ELR (cell line): Measurements from ENCODE around the gene ATP8B1.
"Not testable (repeated sequence)": the region's sequence is repeated elsewhere in the genome, so short reads cannot be mapped to it uniquely, and the experiment has no call there.

ENCODE experiments used
- DNase-seq: peaks from one replicate; pipeline ENCODE4 v3.0.0-alpha.2; 2015; ENCODE audit warnings: low read depth

The ATP8B1 gene

DNA sequence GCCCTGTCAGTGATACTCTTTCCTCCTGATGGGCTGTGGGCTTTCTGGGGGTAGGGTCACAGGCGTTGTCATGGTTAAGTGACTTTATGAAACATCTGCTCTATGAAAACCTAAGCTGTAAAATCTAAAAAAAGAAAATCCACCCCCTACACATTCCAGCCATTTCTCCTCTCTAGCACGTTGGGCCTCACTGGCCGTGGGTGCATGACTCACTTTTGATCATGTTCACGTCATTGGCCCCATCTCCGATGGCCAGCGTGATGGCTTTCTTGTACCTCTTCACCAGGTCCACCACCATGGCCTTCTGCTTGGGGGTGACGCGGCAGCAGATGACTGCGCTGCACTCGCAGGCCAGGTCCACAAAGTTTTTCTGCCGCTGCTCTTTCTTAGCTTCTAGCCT, 142.2 kb downstream of the ATP8B1 start:
- DNase-seq = peak; percentile 78

DNA sequence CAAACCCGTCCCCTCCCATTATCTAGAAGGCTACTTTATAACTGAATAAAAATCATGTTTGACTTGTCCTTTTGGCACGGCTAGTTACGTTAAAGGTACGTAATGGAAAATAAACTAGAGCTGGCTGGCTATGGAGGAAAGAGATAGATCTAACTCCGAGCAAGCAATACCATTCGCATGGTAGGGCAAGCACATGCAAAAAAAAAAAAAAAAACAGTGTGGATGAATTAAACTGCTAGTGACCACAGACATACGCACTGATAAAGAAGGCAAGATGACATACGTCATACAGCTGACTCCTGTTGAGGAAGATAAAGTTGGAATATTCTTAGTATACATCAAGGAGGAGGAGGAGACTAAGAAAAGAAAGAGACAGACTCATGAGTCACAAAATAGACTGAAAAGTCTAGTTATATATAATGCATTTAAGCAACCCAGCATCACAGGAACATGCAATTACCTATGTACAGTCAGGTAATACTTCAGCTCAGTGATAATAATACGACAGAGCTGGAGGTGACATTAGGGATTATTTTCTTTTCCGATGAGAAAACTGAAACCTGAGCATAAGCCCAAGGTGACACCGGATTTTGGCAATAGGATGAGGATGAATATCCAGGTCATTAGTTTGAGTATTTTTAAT, 143.5 kb downstream of the ATP8B1 start:
- no peak for DNase-seq

DNA sequence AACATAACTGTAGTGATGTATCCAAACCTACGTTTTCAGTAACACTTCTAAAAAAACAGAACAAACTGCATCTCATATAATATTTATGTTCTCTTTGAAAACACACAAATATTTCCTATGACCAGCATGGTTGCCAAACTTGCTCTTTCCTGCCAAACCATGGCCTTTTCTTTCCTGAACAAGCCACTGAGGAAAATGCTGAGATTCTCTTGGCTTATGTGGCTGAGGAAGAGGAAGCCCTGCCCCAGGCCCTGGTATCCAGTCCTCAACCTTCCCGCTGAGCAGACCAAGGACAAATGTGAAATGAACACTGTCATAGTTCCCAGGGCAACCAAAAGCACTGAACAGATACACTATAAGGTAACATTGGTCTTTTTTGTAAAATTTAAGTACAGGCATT, 145.6 kb downstream of the ATP8B1 start:
- DNase-seq = no peak

DNA sequence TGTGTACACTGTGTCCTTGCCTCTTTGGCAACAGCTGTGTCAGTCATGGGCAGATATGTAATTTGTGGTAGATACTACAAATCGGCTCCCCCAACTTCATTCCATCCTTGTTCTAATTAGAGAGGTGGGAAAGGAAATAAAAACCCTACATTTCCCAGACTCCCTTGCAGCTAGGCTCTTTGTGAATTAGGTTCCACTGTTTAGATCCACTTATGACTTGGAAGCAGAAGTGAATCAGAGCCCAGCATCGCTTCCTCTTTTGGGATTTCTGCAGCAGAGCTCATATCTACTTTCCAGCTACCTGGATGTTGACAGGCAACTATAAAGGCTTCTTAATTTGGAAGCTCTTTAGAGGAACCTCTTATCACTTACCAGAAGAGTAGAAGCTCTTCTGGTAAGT, 147.4 kb downstream of the ATP8B1 start:
- no peak for DNase-seq

DNA sequence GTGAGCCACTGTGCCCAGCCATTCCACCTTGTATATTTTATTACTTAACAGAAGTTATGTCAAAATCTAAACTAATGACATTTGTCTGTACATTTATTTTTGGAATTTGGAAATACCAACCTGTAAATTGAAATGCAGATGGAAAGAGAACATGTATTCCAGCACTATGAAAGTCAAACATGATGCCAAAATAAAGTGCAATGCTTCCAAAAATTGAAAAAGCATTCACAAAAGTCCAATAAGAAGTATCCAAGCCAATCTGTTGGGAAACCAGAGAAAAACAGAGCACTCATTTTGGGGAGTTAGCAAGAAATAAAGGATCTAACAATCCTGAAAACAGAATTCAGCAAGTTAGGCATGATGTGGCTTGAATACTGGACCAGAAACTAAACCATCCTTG, 151.2 kb downstream of the ATP8B1 start:
- DNase-seq = no peak

DNA sequence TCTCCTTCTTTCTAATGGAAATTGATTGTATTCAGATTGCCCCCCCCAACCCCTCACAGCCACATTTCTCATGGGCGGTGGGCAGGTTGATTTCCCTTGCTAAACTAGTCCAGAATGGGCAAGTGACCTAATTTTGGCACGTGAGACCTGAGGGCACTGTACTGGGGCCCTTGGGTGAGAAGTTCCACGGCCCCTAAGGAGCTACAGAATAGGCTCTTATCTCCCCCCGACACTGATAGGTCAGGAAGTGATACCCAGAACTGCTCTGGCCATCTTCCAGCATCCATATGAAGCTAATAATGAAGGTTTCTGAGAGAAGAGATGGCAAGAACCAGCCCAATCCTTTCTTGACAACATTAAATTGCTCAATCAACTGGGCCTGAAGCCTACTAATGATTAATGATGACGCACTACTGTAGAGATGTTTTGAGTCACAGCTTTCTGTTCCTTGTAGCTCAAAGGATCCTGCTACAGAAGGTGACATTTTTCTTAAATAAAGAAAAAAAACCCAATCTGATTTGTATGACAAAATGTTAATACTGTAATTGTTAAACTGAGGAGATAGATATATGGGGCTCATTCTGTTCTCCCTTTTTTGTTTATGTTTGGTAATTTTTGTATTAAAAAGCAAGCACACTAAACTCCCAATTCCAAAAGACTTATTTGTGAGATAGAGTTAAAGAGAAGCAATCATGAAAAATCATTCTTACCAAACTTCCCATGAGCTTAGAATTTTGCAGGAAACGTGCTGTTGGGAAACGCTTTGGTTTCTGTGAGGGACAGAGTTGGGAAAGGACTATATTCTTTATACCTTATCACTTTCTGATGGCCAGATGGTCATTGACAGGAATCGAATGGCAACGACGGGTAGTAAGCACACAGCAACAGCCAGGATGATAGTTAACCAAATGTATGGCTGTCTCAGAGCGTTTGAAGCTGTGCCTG, 153.3 kb downstream of the ATP8B1 start:
- peak; percentile 93 for DNase-seq

DNA sequence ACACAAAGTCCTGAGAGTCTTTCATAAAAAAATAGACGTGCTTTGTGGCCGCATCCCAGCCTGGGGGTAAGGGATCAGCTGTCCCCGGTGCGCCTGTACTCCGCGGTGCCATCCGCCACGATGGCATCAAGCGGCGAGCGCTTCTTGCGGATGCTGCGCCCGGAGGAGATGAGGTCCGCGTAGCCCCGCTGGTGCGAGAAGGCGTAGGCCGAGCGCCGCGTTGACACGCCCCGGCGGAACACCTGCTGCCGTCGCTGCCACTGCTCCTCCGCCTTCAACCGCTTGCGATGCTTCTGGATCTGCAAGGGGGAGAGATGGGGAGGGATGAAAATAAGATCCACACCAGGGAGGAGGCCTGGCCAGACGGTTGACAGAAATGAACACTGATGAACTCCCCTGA, 154.7 kb downstream of the ATP8B1 start:
- no peak for DNase-seq

DNA sequence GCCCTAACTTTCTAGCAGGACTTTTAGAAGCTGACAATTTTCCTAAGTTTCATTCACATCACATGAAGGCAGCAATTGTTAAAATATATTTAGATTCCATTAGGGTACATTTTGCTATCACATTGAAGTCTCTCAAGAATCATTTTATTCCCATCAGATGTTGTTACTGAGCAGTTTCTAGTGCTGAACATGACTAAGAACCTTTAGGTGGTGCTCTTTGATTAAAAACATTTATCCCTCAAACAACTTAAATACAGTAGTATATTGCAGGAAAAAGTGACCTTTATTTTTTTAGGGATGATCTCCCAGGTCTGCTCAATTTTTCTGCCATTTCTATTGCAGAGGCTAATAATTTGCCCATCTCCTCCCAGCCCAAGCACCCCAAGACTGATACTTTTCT, 158.6 kb downstream of the ATP8B1 start:
- peak; percentile 34 for DNase-seq

DNA sequence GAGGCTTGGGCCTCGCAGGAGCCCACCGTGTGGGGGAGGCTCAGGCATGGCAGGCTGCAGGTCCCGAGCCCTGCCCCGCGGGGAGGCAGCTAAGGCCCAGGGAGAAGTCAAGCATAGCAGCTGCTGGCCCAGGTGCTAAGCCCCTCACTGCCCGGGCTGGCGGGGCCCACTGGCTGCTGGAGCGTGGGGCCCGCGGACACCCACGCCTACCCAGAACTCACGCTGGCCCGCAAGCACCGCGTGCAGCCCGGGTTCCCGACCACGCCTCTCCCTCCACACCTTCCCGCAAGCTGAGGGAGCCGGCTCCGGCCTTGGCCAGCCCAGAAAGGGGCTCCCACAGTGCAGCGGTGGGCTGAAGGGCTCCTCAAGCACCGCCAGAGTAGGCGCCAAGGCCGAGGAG, 159.4 kb downstream of the ATP8B1 start:
- not testable (repeated sequence) for DNase-seq

DNA sequence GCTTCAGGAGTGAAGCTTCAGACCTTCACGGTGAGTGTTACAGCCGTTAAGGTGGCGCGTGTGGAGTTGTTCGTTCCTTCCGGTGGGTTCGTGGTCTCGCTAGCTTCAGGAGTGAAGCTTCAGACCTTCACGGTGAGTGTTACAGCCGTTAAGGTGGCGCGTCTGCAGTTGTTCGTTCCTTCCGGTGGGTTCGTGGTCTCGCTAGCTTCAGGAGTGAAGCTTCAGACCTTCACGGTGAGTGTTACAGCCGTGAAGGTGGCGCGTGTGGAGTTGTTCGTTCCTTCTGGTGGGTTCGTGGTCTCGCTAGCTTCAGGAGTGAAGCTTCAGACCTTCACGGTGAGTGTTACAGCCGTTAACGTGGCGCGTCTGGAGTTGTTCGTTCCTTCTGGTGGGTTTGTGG, 160.7 kb downstream of the ATP8B1 start:
- DNase-seq = not testable (repeated sequence)

DNA sequence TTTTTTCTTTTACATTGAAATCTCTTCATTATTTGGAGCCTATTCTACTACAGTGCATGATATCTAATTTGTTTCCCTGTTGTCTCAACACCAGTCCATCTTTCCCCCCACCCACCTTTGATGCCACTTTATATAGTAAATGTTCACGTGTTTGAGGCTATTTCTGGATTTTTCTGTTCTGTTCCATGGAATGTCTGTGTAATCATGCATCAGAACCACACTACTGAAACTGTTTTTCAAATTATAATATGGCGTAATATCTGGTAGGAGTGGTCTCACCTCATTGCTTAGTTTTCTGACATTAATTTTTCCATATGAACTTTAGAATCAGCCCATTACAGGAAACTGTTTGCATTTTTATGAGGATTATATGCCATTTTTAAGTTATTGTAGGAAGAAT, 162.4 kb downstream of the ATP8B1 start:
- no peak for DNase-seq

DNA sequence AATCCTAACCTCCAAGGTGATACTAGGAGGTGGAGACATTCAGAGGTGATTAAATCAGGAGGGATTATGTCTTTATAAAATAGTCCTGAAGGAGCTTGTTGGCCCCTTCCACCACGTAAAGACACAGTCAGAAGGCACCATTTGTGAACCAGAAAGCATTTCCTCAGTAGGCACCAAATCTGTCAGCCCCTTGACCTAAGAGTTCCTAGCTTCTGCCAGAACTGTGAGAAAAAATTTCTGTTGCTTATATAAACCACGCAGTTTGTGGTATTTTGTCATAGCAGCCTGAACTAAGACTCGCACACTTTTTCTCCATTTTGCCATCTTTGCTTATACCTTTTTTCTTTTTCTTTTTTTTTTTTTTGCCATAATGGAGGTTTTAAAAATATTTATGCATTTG, 162.9 kb downstream of the ATP8B1 start:
- DNase-seq = no peak

DNA sequence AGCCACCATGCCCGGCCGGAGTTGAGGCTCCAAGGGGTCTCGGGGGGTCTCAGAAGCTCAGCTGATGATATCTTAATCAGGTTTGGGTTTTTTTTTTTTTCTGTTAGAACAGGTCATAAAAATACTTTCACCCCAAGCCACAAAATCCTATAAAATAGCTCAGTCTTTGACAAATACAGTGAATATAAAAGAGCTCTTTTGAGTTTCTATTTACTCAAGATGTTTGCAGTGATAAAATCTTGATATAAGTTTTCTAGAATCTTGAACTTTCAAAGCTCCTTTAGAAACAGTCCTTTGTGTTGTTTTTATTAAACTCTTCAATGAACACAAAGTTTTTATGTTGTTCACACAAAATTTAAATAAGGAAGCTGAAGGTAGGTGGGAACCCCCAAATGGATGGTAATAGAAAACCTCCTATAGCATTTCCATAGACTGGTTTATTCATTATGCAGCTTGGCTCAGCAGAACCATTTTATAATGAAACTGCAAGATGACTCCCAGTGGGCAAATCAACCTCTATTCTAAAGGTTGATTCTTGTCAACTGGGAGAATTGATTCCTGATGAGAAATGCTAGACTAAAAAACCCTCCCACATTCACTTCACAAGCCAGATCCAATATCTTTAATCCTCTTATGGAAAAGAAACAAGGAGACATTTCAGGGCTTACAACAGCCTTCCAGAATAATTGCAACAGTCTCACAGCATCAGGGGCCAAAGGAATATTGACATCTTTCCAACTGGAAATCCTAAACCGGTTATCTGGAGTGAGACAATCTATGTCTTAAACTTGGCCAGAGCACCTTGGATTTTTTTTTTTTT, 167.9 kb downstream of the ATP8B1 start:
- no peak for DNase-seq

DNA sequence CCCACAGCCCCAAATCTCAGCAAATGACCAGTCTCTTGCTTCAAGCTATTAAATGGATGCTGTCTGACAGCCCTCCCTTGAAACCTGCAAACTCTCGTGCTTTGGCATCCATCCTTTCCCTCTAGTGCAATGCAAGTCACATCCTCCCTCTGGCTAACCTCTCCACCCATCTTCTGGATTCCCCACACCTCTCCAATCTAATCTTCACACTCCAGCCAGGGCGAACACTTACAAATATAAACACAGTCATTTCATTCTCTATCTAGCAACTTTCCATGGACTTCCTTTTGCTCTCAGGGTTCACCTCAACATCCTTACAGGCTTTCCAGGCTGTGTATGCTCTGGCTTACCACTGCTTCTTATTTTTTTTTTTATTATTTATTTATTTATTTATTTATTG, 171.4 kb downstream of the ATP8B1 start:
- DNase-seq = no peak

DNA sequence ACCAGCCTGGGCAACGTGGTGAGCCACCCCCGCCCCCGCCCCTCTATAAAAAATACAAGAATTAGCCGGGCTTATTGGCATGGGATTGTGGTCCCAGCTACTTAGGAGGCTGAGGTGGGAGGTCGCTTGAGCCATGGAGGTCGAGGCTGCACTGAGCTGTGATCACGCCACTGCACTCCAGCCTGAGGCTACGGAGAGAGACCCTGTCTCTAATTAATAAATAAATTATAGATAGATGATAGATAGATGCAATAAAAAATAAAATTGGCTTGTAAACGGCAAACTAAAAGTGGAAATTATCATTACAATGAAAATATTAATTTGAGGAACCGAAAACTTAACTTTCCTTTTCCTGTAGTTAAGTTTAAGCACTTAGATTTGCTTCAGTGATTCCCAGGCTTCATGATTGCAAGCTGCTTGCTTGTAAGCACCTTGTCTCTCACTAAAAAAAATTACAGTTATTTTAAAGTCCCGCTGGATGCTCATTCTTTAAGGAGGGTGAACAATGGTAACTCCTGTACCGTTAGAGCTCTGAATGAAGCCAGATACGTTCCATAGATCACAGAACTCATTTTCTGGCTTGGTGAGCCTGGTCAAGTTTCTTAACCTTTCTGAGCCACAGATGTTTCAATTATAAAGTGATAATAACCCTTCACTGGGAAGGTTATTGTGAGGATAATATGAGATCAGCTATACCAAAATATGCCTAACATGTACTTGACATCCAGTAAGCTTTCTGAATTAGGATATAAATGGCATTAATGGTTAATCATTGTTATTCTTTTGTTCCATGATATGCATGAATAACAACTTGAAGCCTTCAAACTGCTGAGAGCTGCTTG, 172.1 kb downstream of the ATP8B1 start:
- DNase-seq = no peak

DNA sequence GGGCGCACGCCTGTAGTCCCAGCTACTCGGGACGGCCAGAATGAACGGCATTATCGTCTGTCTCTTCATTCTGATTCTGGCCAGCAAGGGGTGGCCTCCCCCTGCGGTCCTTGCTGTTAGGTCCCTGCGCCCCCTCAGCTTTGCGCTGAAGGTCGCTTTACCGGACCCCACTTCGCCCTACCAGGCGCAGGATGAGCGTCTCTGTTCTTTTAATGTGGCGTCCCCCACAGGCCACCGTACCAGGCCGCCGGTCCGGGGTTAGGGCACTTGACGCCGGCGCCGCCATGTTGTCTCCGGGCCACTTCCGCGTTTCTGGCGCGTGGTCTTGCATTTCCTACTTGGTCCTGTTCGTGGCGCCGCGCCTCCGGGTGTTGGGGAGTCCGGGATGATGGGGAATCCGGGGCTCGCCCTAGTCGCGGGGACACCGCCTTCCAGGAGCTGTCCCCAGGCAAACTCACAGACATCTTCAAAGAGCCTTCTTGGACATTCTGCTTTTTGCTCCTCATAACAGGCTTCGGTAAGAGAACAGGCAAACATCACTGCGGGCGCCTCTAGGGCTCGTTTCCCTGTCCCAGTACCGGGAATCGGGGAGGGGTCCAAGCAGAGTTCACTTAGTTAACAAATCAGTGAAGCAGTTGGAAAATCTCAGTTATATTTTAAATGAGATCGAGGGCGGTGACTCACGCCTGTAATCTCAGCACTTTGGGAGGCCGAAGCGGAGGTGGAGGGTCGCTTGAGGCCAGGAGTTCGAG, 172.9 kb downstream of the ATP8B1 start:
- peak; percentile 97 for DNase-seq

DNA sequence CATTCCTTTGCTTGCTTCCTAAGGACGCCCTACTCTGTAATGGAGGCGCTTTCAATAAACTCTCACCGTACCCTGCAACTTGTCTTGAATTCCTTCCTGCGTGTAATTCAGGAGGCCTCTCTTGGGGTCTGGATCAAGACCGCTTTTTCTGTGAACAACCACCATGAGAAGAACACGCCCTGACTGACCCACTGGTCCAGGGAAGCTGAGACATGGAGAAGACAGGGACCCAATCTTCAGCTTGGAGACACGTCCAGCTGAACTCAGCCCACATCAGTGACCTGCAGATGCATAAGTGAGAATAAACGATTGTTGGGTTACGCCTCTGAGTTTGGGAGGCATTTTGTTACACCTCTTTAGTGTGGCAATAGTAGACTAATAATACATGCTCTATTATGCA, 173.7 kb downstream of the ATP8B1 start:
- DNase-seq = no peak

DNA sequence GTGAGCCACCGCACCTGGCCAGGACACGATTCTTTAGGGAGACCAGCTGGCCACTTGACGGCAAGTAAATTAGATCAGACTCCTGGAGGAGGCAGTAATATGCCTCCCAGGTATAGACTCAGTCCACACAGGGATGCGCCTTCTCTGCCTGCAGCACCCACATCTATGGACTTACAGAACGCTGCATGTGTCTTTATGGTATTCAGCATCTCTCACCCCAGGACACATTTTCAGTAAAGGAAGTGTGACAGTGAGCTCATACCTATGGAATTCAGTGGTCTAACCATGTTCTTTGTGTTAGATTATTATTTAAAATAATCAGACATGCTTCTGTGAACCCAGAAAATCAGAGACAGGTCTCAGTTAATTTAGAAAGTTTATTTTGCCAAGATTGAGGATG, 175.6 kb downstream of the ATP8B1 start:
- peak; percentile 76 for DNase-seq

DNA sequence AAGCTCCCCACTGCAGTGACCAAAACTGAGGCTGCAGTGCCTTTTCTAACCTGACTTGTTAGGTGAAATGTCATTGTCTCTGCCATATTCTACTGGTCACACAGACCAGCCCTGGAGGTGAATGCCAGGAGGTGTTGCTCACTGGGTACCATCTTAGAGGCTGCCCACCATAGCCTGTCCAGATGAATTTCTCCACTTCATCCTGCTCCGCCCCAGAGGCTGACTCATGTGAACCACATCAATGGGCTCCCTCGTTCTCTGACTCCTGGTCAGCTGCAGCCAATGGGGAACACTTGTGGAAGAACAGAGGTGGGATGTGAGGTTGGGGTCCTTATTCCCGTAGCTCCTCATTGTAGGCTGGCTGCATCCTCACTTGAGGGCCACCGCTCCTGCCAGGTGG, 178.1 kb downstream of the ATP8B1 start:
- peak; percentile 69 for DNase-seq

DNA sequence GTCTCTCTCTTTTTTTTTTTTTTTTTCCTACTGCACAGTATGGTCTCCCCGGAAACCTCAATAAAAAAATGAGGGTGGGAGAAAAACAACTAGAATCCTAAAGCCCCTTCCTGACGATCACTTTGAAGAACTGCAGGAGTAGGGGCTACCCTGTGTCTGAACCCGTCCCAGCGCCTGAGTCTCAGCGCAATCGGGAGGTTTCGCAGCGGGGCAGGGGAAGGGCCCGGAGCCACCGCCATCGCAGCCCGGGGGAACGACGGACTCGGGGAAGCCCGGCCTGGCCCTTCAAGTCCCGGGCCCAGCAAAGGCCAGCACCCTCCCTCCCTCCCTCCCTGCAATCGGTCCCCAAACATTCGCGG, 181.9 kb downstream of the ATP8B1 start:
- peak; percentile 39 for DNase-seq

DNA sequence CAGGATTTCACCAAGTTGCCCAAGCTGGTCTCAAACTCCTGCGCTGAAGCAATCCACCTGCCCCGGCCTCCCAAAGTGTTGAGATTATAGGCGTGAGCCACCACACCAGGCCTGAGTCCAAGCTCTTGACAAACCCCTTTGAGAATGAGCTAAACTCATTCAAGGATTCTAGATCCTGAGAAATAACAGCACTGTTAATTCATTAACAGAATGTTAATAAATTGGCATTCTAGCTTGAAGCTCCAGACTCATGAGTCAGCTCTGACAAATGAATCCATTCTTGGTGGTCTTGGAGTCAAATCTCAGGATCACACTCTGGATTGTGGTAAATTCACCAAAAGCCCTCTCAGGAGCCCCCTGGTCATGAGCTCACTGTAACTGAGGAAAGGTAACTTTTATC, 183.2 kb downstream of the ATP8B1 start:
- DNase-seq = peak; percentile 39
